C4-2B (cell line): ENCODE measurements around the gene SUSD5.
"Not testable (repeated sequence)": the region's sequence is repeated elsewhere in the genome, so short reads cannot be mapped to it uniquely, and the experiment has no call there.

Experiments
- H3K27ac ChIP-seq: fragments of 450-650 bp; 2 replicates; pipeline ENCODE4 v1.5.1; 2017
- ZFX ChIP-seq: fragments of 450-650 bp; IDR thresholded peaks from 2 replicates; pipeline ENCODE4 v1.6.1; 2017
- TF ChIP-seq, protein P1 (sequence below): fragments of 450-650 bp; conservative IDR thresholded peaks from 2 replicates; pipeline ENCODE4 v1.5.1; 2017; ENCODE audit warnings: mild to moderate bottlenecking

Gene SUSD5

DNA sequence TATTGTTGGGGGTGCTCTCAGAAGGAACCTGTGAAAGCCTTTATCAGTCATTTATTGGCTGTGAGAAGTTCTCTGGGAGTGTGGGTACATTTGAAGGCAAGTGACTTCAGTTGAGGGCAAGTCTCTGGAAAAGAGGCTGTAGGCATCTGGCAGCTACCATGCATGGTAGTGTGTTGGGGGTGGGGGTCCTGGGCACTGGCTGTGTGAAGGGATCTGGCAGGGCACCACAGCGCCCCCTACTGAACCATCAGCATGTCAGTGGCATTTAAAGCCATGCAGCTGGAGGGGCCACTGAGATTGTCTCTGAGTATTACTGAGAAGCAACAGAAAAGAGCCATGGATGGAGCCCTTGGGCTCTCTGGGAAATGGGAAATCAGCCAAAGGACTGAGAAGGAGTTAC is 74.2 kb downstream of the SUSD5 start:
- TF ChIP-seq ZFX: no peak
- TF ChIP-seq, protein P1, sequence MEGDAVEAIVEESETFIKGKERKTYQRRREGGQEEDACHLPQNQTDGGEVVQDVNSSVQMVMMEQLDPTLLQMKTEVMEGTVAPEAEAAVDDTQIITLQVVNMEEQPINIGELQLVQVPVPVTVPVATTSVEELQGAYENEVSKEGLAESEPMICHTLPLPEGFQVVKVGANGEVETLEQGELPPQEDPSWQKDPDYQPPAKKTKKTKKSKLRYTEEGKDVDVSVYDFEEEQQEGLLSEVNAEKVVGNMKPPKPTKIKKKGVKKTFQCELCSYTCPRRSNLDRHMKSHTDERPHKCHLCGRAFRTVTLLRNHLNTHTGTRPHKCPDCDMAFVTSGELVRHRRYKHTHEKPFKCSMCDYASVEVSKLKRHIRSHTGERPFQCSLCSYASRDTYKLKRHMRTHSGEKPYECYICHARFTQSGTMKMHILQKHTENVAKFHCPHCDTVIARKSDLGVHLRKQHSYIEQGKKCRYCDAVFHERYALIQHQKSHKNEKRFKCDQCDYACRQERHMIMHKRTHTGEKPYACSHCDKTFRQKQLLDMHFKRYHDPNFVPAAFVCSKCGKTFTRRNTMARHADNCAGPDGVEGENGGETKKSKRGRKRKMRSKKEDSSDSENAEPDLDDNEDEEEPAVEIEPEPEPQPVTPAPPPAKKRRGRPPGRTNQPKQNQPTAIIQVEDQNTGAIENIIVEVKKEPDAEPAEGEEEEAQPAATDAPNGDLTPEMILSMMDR: peak; percentile 59
- H3K27ac ChIP-seq: no peak overlapping the region

DNA sequence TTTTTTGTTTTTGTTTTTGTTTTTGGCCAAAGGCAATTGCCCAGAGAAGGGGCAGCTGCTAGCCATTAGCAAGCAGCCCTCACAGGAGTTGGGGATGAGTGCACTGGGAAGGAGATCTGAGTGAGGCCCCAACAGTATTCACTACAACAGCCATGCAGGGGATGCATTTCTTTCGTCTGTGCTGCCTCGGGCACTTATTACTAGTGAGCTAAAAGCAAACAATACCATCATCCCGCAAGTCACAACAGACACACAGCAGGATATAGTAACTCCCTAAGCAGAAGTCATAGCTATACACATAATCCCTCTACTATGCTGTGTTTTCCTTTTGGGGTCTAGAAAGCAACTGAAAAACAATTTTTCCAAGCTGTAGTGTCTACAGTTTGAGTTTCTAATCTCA is 77.6 kb downstream of the SUSD5 start:
- TF ChIP-seq, protein P1: no peak
- no peak for TF ChIP-seq ZFX
- no peak overlapping the region for H3K27ac ChIP-seq

DNA sequence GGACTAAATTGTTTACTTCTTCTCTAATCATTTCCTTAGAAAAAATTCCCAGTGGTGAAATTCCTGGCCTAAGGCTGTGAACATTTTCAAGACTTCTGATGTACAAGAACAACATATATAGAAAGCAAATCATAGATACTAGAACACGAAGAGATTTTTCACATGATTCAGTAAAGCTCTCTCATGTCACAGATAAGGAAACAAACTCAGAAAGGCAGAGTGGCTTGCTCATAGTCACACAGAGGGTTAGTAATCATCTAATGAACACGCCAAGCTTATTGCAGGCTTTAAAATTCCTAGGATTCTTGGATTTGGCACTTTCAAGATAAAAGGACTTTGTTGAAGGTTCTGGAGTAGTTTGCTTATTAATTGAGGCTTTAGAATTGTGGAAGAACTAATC is 78.6 kb downstream of the SUSD5 start:
- TF ChIP-seq, protein P1: no peak
- no peak for TF ChIP-seq ZFX

DNA sequence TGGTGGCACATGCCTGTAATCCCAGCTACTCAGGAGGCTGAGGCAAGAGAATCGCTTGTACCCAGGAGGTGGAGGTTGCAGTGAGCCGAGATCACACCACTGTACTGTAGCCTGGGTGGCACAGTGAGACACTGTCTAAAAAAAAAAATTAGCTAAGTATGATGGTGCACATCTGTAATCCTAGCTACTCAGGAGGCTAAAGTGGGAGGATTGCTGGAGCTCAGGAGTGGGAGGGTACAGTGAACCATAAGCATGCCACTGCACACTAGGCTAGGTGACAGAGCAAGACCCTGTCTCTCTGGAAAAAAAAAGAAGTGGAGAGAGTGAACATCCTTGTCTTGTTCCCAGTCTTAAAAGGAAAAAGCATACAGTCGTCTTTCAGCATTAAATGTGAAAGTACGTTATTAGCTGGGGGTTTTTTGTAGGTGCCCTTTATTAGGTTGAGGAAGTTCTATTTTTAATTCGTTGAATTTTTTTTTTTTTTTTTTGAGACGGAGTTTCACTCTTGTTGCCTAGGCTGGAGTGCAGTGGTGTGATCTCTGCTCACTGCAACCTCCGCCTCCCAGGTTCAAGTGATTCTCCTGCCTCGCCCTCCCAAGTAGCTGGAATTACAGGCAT is 79.5 kb downstream of the SUSD5 start:
- H3K27ac ChIP-seq: not testable (repeated sequence)

More for the DNA sequence above, 78.6 kb downstream of the SUSD5 start:
- H3K27ac ChIP-seq: no peak overlapping the region

DNA sequence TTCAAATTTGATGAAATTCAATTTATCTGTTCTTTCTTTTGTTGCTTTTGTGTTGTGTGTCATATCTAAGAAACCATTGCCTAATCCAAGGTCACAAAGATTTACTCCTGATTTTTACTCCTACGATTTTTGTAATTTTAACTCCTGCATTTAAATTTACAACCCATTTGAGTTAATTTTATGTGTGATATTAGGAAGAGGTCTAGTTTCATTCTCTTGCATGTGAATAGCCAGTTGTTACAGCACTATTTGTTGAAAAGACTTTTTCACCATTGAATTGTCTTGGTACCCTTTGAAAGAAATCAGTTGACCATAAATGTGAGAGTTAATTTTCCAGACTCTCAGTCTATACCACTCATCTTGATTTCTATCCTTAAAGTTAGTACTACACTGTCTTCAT is 80.9 kb downstream of the SUSD5 start:
- no peak overlapping the region for H3K27ac ChIP-seq
- TF ChIP-seq, protein P1: no peak
- TF ChIP-seq ZFX: no peak

DNA sequence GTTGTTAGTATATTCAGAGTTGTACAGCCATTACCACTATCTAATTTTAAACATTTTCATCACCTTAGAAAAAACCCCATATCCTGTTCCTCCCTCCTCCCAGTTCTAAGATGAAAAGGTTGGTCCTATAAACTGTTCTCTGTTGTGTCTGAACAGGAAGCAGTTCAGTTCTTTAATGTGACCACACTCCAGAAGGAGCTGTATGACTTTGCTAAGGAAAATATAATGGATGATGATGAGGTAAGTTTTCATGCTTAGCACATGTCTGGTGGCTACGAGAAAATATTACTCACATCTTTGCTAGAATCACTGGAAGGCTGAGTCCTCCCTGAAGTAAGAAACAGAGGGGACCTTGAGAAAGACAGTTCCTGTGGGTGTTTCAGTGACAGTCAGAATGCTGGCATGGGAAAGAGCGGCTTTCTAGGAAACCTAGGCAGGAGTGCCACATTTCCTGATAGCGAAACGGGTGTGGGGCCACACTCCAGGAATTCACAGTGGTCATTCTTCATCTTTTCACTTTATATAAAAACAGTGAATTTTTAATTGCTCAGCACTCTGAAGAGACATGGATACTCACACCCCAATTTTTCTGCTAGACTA is 84.5 kb downstream of the SUSD5 start:
- H3K27ac ChIP-seq: no peak overlapping the region
- TF ChIP-seq, protein P1: no peak
- TF ChIP-seq ZFX: no peak

DNA sequence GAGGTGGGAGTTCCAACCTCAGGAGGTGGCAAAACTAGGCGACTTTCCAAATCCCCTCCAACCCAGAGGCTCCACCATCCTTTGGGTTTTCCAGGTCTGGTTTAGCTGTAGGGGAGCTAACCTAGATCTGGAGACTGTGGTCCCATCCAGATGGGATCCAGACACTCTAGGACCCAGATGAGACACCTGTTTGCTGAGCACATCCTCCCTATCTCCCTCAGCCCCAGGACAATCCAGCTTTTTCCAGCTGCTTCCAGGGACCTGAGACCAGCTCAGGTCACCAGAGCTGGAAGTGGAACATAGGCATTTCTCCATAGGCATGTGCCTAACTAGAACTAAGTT is 86.6 kb downstream of the SUSD5 start:
- TF ChIP-seq ZFX: no peak
- TF ChIP-seq, protein P1: no peak
- no peak overlapping the region for H3K27ac ChIP-seq

DNA sequence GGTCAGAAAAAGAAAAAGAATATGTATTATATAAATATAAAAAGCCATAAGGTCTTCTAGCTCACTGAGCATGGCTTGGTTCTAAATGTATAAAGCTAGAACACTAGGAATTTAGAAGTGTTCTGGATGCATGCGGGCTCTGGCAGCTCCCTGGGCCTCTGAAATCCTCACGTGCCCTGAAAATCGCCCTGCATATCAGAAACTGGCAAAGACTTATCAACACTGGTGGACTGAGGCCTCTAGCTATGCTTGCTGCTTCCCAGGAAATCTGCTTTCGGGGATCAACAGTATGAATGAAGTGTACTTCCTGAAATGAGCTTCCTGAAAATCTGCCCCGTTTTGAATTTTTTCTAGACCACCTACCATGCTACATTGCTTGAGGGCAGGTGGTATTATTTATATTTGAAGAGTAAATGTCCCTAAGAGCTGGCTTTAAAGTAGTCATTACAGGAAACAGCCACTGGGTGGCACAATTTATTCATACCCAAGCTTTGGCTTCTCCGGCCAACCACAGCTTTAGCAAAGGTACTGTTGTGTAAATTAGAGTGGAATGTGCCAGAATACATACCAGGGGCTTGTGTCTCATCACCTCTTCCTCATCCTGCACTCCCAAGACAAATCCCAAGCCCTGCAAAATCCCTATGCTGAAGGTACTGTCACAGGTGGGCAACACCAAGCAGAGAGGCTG is 87.1 kb downstream of the SUSD5 start:
- TF ChIP-seq, protein P1: peak; percentile 80
- TF ChIP-seq ZFX: no peak
- no peak overlapping the region for H3K27ac ChIP-seq
